AG08396 (cell line): ENCODE data around the gene ZNF570.
A peak's percentile ranks its signal among the peaks of the same experiment; 100 is the strongest.

ENCODE experiments used
- DNase-seq: peaks from one replicate; pipeline ENCODE4 v3.0.0; 2012; ENCODE audit warnings: low spot score, mixed read lengths

The ZNF570 gene

GRCh38 chr19:37468961-37469777 is at the start of gene ZNF570:
Gene ZNF570 (plus strand): TSS chr19:37469356. CDS start chr19:37470355, 999 bp downstream.
- DNase-seq = peak; percentile 87

GRCh38 chr19:37452500-37453245 is 16.5 kb upstream of the ZNF570 start:
- DNase-seq = no peak

- DNase-seq = no peak
Observed at GRCh38 chr19:37466277-37466797, 2.8 kb upstream of the ZNF570 start.

- peak; percentile 81 for DNase-seq
Observed at GRCh38 chr19:37466798-37467607, 2.2 kb upstream of the ZNF570 start, which contains the start of gene ZNF569. Gene ZNF569 (minus strand): TSS chr19:37467444. CDS start chr19:37444921, 22,523 bp downstream.

- DNase-seq = no peak
Observed at GRCh38 chr19:37467608-37468090, 1.5 kb upstream of the ZNF570 start.

GRCh38 chr19:37470216-37470615 is 1.1 kb downstream of the ZNF570 start:
- DNase-seq = no peak

GRCh38 chr19:37472165-37472564 is 3.0 kb downstream of the ZNF570 start:
- DNase-seq = no peak

GRCh38 chr19:37484406-37485168 is 15.4 kb downstream of the ZNF570 start:
- DNase-seq = no peak

- DNase-seq = no peak
Observed at GRCh38 chr19:37492213-37492612, 23.1 kb downstream of the ZNF570 start.

- no peak for DNase-seq
Observed at GRCh38 chr19:37505958-37506386, 36.8 kb downstream of the ZNF570 start.

GRCh38 chr19:37506387-37507166 is 37.4 kb downstream of the ZNF570 start, which contains the start of gene ZNF793:
Gene ZNF793 (plus strand): TSS chr19:37506939. CDS start chr19:37523440, 16,501 bp downstream.
- DNase-seq = peak; percentile 74

GRCh38 chr19:37507167-37507464 is 38.0 kb downstream of the ZNF570 start:
- DNase-seq = no peak

GRCh38 chr19:37511186-37511585 is 42.0 kb downstream of the ZNF570 start:
- DNase-seq = no peak

- no peak for DNase-seq
Observed at GRCh38 chr19:37511821-37512220, 42.7 kb downstream of the ZNF570 start.

- DNase-seq = no peak
Observed at GRCh38 chr19:37513397-37513796, 44.2 kb downstream of the ZNF570 start.

GRCh38 chr19:37519890-37520289 is 50.7 kb downstream of the ZNF570 start:
- no peak for DNase-seq

- no peak for DNase-seq
Observed at GRCh38 chr19:37537391-37537947, 68.3 kb downstream of the ZNF570 start.
